Stimulated activated naive CD8-positive, alpha-beta T cell treated with anti-CD3 and anti-CD28 coated beads, Interleukin-15, Interleukin-2, amounts not matched to agents 100 ng/mL and 50 ng/mL, for 24 hours (primary cell): ENCODE results near the gene GPC6.

Source experiments
- H3K27ac Mint-ChIP-seq: one replicate; pipeline ENCODE4 v1.8.0; 2021; ENCODE audit warnings: mild to moderate bottlenecking, mixed read lengths
- H3K27me3 Mint-ChIP-seq: one replicate; pipeline ENCODE4 v1.8.0; 2021; ENCODE audit warnings: mixed read lengths
- H3K36me3 Mint-ChIP-seq: one replicate; pipeline ENCODE4 v1.8.0; 2021; ENCODE audit warnings: low read depth, mixed read lengths
- H3K4me1 Mint-ChIP-seq: one replicate; pipeline ENCODE4 v1.8.0; 2021; ENCODE audit warnings: low read depth, mixed read lengths
- H3K4me3 Mint-ChIP-seq: one replicate; pipeline ENCODE4 v1.8.0; 2021; ENCODE audit warnings: mild to moderate bottlenecking, mixed read lengths
- H3K9me3 Mint-ChIP-seq: one replicate; pipeline ENCODE4 v1.8.0; 2021; ENCODE audit warnings: mixed read lengths

Gene GPC6

DNA sequence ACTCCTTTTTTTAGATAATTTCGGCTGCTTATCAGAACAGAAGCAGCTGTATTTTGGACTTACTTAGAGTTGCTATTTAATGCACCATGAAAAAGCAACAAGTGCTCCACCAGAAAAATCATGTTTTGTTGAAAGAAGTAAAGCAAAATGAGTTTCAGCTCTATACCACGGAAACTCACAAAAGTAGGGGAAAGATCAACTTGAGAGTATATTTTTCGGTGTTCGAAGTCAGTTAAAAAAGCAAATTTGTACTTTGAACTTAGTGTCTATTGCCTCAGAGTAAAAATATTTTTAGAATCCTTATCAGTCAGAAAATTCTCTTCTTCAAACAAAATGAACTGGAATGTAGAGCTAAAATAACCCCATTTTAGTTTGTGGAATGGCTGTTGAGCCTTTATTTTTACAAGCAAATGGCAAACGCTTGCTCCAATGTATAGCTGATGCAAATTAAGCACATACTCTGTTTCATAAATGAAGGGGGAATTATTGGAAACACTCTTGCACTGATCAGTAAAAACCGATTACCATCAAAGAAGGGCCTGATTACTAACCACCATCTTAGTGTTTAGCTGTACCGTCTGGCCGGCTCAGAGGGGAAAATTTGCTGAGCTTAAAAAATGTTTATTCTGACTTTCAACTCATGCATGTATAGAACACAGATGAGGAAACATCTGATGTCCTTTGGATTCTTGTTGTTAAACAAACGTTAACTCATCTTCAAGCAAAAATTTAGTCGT, 540.7 kb downstream of the GPC6 start:
- Mint-ChIP-seq H3K4me1 (no peaks in the 10 kb centered on the region), H3K27me3 (peaks cover 7% of the 10 kb centered on the region), H3K27ac (no peak overlapping the region), H3K36me3 (no peaks in the 10 kb centered on the region), H3K9me3 (peaks cover 4% of the 10 kb centered on the region), H3K4me3 (no peak overlapping the region)

DNA sequence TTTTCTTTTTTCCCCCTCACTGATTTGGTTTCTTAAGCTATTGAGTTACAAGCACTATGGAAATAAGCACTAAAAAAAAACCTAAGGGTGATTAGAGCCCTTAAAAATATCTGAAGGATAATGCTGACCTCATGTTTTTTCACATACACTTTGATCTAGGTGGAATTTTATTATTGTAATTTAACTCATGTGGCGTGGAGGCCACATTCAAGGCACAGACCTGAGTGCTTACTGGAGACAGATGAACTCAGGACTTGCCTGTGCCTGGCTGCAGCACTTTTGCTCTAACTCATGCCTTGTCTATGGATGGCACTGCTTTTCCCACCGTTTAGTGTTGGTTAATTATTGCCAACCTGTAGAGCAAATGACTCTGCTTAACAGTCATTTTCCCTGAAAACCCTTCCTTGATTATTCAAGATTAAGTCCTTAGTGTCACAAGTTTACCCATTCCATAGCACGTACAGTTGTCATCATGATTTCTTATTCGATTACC, 541.4 kb downstream of the GPC6 start:
- H3K4me1 Mint-ChIP-seq = no peaks in the 10 kb centered on the region
- H3K9me3 Mint-ChIP-seq = peaks cover 4% of the 10 kb centered on the region
- H3K27ac Mint-ChIP-seq = no peak overlapping the region
- H3K4me3 Mint-ChIP-seq = no peak overlapping the region
- peaks cover 7% of the 10 kb centered on the region for H3K27me3 Mint-ChIP-seq
- no peaks in the 10 kb centered on the region for H3K36me3 Mint-ChIP-seq

DNA sequence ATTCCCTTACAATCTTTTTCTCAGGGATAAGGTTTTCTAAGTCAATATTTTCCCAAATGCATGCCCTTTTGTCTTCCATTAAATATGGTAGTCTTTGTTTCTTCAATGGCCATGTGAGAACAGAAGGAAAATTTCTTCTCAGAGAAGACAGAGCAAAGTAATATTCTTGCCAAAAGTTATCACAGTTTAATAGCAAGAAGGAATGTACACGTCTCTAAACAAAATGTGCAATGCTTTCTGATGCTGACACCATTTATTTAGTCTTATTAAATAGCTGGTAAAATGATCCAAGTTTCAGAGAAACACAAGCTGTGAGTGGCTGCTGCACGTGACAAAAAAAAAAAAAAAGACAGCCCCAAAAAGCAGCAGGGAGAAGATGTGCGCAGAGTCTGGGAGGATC, 542.5 kb downstream of the GPC6 start:
- peaks cover 8% of the 10 kb centered on the region for H3K27me3 Mint-ChIP-seq
- no peaks in the 10 kb centered on the region for H3K4me1 Mint-ChIP-seq
- no peaks in the 10 kb centered on the region for H3K36me3 Mint-ChIP-seq
- H3K4me3 Mint-ChIP-seq = no peak overlapping the region
- no peak overlapping the region for H3K27ac Mint-ChIP-seq
- H3K9me3 Mint-ChIP-seq = no peaks in the 10 kb centered on the region

DNA sequence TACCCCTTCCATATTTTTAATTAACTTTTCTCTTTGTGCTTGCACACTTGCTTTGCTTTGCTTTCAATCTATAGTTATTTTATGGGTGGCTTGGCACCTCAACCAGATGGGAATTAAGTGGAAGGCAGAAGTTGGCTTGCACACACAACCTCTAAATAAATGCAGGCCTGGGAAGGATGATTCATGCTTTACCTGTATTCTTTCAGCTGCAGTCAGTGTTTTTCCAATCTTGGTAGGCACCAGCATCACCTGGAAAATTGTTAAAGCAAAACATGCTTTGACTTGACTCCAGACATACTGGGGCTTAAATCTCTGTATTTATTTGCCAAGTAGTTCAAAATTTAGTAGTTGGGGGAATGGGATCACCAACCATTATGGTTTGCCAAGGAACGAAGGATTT, 543.0 kb downstream of the GPC6 start:
- Mint-ChIP-seq H3K27me3 (peaks cover 13% of the 10 kb centered on the region), H3K9me3 (no peaks in the 10 kb centered on the region), H3K4me3 (no peak overlapping the region), H3K36me3 (no peaks in the 10 kb centered on the region), H3K4me1 (no peaks in the 10 kb centered on the region), H3K27ac (no peak overlapping the region)

DNA sequence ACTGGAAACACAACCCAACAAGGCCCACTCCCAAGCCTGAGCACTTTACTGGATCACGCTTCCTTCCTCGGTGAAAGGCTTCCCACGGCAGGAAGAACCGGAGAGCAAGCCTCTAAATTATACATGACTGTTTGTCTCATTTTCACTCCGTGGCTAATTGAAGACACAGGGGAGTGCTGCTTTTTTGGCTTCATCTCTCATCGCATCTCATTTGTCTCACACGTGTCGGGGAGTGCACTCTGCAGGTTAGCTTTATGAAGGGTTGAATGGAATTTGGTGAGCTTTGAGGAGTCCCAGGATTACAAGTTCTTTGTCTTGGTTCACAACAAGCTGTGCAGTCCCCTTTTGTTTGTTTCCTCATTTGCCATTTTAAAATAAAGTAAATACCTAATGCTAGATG, 544.6 kb downstream of the GPC6 start:
- H3K4me3 Mint-ChIP-seq = no peak overlapping the region
- no peaks in the 10 kb centered on the region for H3K36me3 Mint-ChIP-seq
- H3K27ac Mint-ChIP-seq = no peak overlapping the region
- no peaks in the 10 kb centered on the region for H3K9me3 Mint-ChIP-seq
- H3K27me3 Mint-ChIP-seq = peaks cover 15% of the 10 kb centered on the region
- H3K4me1 Mint-ChIP-seq = no peaks in the 10 kb centered on the region

DNA sequence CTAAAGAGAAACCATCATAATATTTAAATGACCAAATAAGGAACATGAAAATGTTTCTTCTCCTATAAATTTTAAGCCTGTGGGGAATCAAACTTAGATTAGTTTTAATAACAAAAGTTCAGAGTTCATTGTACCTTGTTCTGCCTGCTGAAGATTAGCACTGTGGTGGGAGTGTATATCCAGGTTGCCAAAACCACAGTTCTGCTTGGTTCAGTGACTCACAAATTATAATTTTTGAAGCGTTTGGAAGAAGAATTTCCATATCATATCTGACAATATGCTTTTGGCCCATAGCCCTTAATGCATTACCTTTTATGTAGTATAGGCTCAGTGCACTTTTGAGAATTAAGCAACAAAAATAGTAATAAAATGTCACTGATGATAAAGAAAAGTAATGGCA, 545.2 kb downstream of the GPC6 start:
- Mint-ChIP-seq H3K27ac (no peak overlapping the region), H3K9me3 (no peaks in the 10 kb centered on the region), H3K4me1 (no peaks in the 10 kb centered on the region), H3K36me3 (no peaks in the 10 kb centered on the region), H3K4me3 (no peak overlapping the region), H3K27me3 (peaks cover 15% of the 10 kb centered on the region)

DNA sequence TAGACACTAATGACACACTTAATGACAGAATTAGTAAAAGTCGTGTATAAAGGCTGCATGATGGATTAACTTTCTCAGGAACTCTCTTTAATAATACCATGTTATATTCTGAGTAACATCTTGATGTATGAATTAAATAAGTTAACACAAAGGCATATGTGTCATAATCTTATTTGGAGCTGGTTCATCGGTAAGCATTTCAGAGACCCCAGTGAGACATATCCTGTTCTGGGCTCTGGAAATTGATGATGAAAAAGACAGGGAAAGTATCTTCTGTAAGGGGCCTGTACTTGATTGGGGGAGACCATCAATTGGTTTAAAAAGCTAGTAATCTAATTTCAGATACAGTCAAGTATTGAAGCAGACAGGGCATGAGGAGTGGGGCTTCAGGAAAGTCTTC, 547.9 kb downstream of the GPC6 start:
- H3K27ac Mint-ChIP-seq = no peak overlapping the region
- H3K4me1 Mint-ChIP-seq = no peaks in the 10 kb centered on the region
- no peaks in the 10 kb centered on the region for H3K9me3 Mint-ChIP-seq
- no peaks in the 10 kb centered on the region for H3K36me3 Mint-ChIP-seq
- peaks cover 11% of the 10 kb centered on the region for H3K27me3 Mint-ChIP-seq
- no peak overlapping the region for H3K4me3 Mint-ChIP-seq

DNA sequence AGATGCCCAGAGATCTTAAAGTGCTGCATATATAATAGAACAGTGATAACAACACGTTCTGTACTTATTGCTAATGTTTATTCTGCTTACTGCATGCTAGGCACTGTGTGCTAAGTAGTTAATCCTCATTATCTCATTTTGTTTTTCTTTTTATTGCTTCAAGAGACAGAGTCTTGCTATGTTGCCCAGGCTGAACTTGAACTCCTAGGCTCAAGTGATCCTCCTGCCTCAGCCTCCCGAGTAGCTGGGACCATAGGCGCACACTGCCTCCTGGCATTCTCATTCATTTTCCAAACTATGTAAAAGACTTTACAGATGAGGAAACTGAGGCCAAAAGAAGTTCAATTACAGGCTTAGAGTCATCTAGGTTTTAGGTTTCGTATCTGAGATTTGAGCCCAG, 548.4 kb downstream of the GPC6 start:
- no peaks in the 10 kb centered on the region for H3K36me3 Mint-ChIP-seq
- H3K27me3 Mint-ChIP-seq = peaks cover 11% of the 10 kb centered on the region
- no peaks in the 10 kb centered on the region for H3K4me1 Mint-ChIP-seq
- no peak overlapping the region for H3K27ac Mint-ChIP-seq
- no peaks in the 10 kb centered on the region for H3K9me3 Mint-ChIP-seq
- no peak overlapping the region for H3K4me3 Mint-ChIP-seq

DNA sequence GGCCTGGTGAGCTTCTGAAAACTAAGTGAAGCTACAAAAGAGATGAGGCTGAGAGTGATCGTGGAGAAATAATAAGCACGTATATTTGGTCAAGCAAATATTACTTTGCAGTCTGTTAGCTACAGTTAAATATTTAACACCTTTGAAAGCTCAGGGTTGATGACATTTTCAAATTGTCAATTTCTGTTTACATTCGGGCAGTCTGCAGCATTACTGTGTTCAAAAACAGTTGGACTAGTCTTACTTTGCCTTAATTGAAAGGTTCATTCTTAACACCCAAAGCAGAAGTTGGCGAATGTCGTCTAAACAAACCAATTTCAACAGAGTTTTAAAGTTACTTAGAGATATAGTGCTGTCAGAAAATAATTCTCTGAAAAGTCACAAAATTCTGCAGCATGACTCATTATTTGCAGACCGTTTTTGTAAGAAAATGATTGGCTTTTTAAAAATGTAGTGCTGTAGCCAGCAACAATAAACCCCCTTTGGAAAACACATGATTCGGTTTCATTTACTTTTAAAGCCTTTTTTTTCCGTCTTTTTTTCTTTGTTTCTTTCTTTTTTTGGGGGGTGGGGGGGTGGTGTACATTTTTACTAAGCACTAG, 549.0 kb downstream of the GPC6 start:
- no peak overlapping the region for H3K4me3 Mint-ChIP-seq
- H3K27me3 Mint-ChIP-seq = peaks cover 11% of the 10 kb centered on the region
- H3K4me1 Mint-ChIP-seq = no peaks in the 10 kb centered on the region
- H3K9me3 Mint-ChIP-seq = no peaks in the 10 kb centered on the region
- H3K36me3 Mint-ChIP-seq = no peaks in the 10 kb centered on the region
- no peak overlapping the region for H3K27ac Mint-ChIP-seq

DNA sequence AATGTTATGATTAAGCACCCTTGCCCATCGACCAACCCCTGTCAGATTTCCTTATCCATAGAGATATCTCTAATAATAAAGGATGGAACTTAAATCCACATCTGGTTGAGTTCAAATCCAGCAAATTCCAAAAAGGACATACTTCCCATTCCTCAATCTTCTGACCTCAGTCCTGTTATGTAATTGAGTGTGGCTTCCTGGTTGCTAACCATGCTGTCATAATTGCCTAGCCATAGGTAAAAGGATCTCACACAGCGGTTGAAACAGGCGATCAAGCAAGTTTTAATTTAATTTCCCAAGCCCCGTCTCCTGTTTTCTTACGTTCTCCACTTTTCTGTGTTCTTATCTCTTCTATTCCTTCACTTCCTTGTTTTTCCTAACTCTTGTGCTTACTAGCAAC, 550.3 kb downstream of the GPC6 start:
- no peaks in the 10 kb centered on the region for H3K4me1 Mint-ChIP-seq
- no peak overlapping the region for H3K27ac Mint-ChIP-seq
- H3K36me3 Mint-ChIP-seq = no peaks in the 10 kb centered on the region
- H3K27me3 Mint-ChIP-seq = peaks cover 8% of the 10 kb centered on the region
- H3K4me3 Mint-ChIP-seq = no peak overlapping the region
- H3K9me3 Mint-ChIP-seq = no peaks in the 10 kb centered on the region

DNA sequence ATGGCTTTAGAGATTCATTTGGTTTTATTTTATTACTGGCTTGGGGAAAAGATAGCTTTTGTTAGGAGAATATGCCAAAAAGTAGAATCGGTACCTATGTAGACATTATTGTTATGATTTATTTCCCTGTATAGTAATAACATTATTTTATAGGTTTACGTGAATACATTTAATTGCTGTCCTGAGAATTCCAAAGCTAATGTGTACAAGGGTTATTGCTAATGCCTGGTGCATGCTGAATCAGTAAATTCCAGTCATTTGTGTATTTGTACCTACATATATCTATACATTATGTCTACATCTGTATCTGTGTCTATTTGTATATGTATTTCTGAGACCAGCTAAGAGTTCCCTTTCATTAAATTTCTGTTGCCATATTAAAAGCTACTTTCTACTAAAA, 550.9 kb downstream of the GPC6 start:
- peaks cover 8% of the 10 kb centered on the region for H3K27me3 Mint-ChIP-seq
- H3K27ac Mint-ChIP-seq = no peak overlapping the region
- H3K4me3 Mint-ChIP-seq = no peak overlapping the region
- H3K9me3 Mint-ChIP-seq = no peaks in the 10 kb centered on the region
- H3K4me1 Mint-ChIP-seq = no peaks in the 10 kb centered on the region
- H3K36me3 Mint-ChIP-seq = no peaks in the 10 kb centered on the region

DNA sequence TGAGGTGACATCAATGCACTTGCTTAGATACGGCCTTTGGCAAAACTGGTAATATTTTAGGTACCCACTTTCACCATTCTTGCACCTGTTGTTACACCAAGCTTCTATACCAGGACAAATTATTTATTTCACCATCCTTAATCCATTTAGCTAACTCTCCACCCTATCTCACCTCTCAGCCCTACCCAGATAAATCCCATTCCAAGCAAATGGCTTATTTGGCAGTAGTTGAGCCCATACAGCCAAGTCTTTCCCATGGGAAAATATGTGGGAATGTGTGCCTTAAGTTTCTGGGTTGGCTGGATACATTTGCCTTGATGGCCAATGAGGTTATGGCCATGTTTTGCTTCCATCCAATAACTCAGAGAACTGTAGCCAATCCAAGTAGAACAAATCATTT, 551.9 kb downstream of the GPC6 start:
- Mint-ChIP-seq H3K4me3 (no peak overlapping the region), H3K36me3 (no peaks in the 10 kb centered on the region), H3K27me3 (peaks cover 12% of the 10 kb centered on the region), H3K27ac (no peak overlapping the region), H3K9me3 (peaks cover 5% of the 10 kb centered on the region), H3K4me1 (no peaks in the 10 kb centered on the region)

DNA sequence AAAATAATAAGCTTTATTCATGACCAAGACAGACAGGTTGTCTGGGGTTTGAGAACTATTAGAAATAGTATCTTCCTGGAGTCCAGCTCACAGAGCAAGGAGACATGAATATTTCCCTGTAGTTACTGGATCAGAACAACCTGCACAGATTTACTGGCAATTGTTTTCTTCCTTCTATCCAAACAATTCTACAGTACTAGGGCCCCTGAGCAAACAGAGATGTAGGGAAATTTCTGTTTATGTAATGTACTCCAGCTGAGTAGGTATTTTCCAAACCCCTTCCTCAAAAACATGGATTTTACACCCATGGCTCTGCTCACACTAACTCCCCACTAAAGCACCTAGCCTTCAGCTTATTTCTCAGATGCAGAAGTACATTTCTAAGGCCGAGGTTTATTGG, 557.6 kb downstream of the GPC6 start:
- Mint-ChIP-seq H3K4me3 (no peak overlapping the region), H3K27ac (no peak overlapping the region)

DNA sequence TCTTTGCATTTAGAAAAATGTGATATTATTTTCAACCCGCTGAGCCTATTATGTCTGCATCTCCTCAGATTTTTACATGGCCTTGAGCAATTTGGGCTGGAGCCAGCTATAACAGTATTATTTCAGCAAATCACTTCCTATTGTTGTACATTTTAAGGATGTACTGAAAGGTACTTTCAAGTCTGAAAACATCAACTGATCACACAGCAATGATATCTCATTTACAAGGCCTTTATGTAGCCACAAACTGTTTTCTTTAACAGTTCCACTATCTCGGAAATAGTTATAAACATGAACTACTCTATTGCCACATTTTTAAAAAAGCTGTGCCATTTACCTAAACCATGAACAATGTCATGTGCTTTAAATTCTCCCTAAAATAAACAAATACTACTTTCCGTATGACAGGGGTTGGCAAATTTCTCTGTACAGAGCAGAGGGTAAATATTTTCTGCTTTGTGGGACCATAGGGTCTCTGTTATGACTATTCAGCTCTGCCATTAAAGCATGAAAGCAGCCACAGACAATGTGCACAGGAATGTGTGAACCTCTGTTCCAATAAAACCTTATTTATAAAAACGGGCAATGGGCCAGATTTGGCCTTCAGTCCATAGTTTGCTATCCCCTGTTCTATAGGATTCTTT, 560.4 kb downstream of the GPC6 start:
- H3K27me3 Mint-ChIP-seq = peaks cover 17% of the 10 kb centered on the region
- H3K4me1 Mint-ChIP-seq = no peaks in the 10 kb centered on the region
- H3K36me3 Mint-ChIP-seq = no peaks in the 10 kb centered on the region
- no peak overlapping the region for H3K4me3 Mint-ChIP-seq
- peaks cover 8% of the 10 kb centered on the region for H3K9me3 Mint-ChIP-seq
- H3K27ac Mint-ChIP-seq = no peak overlapping the region

More for the DNA sequence above, 557.6 kb downstream of the GPC6 start:
- Mint-ChIP-seq H3K9me3 (peaks cover 8% of the 10 kb centered on the region), H3K4me1 (no peaks in the 10 kb centered on the region), H3K27me3 (peaks cover 8% of the 10 kb centered on the region), H3K36me3 (no peaks in the 10 kb centered on the region)

DNA sequence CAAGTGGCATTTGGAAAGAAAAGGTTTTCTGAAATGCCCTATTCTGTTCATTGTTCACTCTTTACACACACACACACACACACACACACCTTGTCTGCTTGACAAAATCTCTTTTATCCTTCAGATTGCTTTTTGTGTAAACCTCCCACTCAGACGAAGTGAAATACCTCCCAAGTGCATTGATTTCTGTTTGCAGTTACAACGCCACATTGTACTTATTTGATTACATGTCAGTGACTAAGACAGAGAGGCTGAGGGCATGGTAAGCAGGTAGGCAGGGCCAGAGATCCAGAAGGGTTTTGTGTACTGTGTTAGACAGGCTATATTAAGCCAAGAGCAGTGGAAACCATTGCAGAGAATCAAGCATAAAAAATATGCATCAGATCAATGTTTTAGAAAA, 561.8 kb downstream of the GPC6 start:
- Mint-ChIP-seq H3K27ac (no peak overlapping the region), H3K4me3 (no peak overlapping the region), H3K9me3 (peaks cover 4% of the 10 kb centered on the region), H3K27me3 (peaks cover 17% of the 10 kb centered on the region), H3K36me3 (no peaks in the 10 kb centered on the region), H3K4me1 (peaks cover 8% of the 10 kb centered on the region)
